Measurements from ENCODE around the gene PEDS1.
"Not testable (repeated sequence)": the region's sequence is repeated elsewhere in the genome, so short reads cannot be mapped to it uniquely, and the experiment has no call there.

Gene PEDS1

DNA sequence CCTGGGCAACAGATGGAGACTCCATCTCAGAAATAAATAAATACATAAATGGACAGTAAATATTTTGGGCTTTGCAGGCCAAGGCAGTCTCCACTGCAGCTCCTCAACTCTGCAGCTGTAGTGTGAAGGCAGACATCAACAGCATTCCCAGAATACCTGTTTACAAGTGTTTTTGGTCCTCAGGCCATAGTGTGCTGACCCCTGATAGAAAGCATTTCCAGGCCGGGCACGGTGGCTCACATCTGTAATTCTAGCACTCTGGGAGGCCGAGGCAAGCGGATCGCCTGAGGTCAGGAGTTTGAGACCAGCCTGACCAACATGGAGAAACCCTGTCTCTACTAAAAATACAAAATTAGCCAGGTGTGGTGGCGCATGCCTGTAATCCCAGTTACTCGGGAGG, 18.4 kb downstream of the PEDS1 start:
- DNase-seq (ENCODE audit: low read depth in 2 of 2) = not testable (repeated sequence)

GRCh38 chr20:50133474-50134217, 19.9 kb downstream of the PEDS1 start:
- DNase-seq (ENCODE audit: low read depth in 2 of 2) = no peak

DNA sequence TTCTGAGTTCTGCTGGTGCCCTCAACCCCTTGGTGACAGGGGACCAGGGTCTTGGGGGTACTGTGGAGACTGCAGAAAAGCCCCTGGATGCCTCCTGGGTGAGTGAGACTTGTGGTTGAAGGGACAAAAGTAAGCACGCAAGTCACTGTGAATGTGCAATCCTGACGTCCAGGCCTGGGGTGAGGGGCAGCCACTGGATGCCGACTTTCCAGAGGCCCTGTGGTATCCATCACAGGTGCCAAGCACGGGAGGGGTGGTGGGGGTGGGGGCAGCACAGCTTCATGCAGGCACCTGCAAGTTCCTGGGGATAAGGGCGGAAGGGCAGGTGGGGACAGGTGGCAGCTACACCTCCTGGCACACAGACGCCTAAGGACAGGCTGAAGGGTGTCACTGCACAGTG, 20.5 kb downstream of the PEDS1 start:
- DNase-seq (ENCODE audit: low read depth in 2 of 2) = no peak

GRCh38 chr20:50130995-50131394, 22.5 kb downstream of the PEDS1 start:
- no peak for DNase-seq (ENCODE audit: low read depth in 2 of 2)

DNA sequence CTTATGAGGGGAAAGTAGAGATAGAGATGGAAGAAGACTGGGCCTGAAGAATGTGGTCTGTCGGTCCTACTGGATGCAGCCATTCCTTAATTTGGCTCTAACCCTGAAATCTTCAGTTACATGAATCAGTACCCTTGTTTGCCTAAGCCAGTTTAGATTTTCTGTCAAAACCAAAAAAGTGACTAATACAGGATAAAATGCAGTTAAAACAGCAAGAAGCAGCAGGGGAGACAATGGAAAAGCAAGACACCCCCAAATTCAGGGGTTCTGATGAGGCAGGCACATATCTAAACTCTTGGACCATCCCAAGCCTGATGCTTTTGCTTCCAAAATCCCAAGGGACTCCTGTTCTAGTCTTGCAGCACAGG, 23.2 kb downstream of the PEDS1 start:
- no peak for DNase-seq (ENCODE audit: low read depth in 2 of 2)

DNA sequence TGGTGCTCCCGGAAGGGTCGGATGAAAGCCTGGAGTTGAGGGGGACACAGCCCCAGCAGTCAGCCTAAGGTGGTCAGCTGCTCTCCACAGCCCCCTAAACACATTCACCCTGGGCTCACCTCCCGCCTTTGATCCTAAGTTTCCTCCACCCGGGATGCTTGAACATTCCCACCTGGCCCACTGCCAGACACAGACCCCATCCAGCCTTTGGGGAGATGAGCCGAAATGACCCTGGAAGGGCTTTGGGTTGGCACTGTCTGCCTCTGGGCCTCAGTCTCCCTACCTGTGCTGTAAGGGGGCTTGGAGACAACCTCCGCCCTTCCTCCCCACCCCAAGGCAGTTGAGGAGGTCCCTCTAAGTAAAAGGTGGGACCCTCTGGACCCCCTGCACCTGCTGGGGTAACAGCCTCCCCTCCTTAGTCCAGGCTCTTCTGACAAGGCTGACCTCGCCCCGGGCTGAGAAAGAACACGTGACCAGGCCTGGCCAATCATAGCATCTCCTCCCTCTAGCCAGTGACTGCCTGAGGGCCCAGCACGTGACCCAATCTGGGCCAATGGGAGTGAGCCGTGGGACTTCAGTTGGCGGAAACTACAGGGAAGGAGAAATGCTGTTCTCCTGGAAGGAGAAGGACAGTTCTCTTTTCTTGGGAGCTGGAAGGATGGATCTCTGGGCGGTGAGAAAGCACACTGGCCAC, 23.7 kb downstream of the PEDS1 start:
- no peak for DNase-seq (ENCODE audit: low read depth in 2 of 2)

DNA sequence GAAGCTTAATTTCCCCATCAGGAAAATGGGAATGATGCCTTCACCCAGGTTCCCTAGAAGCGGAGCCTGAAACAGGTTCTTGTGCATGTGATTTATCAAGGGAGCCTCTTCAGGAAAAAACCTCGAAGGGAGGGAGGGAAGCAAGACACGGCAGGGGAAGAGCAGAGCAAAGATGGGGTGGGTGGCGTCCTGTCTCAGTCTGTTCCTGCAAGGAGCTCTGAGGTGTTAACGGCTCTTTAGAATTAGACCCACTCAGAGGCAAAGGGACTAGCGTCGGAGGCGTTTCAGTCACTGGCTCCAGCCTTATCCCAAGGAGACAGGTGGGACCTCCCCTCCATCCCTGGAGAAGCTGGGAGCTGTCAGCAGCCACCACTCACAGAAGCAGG, 25.0 kb downstream of the PEDS1 start:
- no peak for DNase-seq (ENCODE audit: low read depth in 2 of 2)

DNA sequence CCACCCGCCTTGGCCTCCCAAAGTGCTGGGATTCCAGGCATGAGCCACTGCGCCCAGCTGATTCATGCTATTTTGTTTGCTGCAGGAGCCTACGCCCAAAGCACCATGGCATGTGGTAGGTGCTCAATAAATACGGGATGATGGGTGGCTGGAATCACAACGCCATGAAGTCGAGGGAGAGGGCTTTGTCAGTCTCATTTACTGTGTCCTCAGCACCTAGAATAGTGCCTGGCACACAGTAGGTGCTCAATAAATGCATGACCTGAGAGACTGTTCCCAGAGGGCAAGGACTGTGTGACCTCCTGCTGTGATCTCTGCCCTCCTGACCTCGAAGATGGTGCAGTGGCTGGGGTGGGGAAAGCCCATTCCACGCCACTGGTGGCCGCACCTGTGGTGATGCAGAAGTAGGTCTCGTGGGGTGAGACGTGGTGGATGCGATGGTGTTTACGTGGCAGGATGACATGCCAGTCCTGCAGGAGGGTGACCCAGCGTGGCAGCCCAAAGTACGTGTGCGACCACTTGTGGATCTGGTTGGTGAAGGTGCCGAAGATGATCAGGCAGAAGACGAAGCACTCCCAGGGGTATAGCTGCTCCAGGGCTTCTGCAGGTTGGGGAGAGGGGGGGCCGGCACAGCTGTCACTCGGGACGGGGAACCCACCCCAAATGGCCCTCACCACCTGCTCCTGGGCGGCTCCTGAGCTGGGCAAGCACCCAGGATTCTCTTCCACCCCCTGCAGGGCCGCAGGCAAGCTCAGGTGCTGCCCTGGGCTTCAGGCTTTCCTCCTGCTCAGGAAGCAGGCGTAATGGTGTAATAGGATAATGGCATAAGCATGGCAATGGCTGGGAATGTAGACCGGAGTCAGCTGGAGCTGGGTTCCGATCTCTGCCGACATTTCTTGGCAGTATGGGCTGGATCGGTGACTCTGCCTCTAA, 25.7 kb downstream of the PEDS1 start:
- no peak for DNase-seq (ENCODE audit: low read depth in 2 of 2)

DNA sequence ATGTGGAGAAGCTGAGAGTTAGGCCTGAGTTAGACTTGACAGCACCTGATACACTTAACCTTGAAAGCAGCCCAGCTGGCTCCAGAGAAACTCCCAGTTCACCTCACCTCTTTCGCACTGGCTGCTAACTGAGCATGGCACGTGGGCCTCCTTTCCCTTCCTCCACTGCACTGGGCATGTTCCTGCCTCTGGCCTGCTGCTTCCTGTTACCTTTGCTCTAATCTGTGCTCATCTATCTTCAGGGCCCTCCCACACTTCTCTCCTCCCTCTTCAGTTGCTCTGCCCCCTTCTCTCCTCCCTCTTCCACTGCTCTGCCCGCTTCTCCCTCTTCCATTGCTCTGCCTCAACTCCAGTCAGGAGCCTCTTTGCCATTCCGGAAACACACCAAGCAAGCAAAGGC, 26.9 kb downstream of the PEDS1 start:
- no peak for DNase-seq (ENCODE audit: low read depth in 2 of 2)

DNA sequence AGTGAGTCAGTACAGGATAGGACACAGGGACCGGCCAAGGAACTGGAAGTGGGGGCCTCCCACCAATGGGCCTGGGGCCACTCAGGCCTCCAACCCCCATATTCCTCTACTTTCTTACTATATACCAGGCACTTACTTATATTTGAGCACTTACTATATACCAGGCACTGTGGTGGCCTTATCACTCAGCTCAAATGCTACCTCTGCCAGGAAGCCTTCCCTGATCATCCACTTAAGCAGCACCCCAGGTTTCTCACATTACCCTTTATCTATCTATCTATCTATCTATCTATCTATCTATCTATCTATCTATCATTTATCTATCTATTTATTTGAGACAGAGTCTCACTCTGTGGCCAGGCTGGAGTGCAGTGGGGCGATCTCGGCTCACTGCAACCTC, 28.2 kb downstream of the PEDS1 start:
- no peak for DNase-seq (ENCODE audit: low read depth in 2 of 2)

GRCh38 chr20:50124496-50124895, 29.0 kb downstream of the PEDS1 start:
- DNase-seq (ENCODE audit: low read depth in 2 of 2) = no peak

DNA sequence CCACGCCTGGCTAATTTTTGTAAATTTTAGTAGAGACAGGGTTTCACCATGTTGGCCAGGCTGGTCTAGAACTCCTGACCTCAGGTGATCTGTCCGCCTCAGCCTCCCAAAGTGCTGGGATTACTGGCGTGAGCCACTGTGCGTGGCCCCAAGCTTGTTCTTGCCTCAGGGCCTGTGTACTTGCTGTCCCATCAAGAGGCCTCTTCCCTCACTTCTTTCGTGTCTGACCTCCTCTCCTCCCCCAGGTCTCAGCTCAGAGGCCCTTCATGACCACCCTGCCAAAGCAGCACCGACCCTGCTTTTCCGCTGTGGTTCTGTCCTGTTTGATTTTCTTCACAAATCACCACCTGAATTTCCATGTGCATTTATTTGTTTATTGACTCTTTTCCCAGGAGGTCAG, 30.1 kb downstream of the PEDS1 start:
- DNase-seq (ENCODE audit: low read depth in 2 of 2) = no peak

DNA sequence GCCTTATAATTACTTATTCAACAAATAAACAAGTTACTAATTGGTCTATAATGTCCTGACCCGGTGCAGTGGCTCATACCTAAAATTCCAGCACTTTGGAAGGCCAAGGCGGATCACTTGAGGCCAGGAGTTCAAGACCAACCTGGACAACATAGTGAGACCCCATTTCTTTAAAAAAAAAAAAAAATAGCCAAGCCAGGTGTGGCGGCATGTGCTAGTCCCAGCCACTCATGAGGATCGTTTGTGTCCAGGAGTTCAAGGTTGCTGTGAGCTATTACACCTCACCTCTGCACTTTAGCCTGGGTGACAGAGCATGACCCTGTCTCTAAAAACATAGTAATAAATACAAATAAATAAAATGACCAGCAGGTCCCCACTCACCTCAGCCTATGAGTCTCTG, 30.8 kb downstream of the PEDS1 start:
- no peak for DNase-seq (ENCODE audit: low read depth in 2 of 2)

GRCh38 chr20:50121858-50122271, 31.7 kb downstream of the PEDS1 start:
- no peak for DNase-seq (ENCODE audit: low read depth in 2 of 2)

- peak; percentile 29 to 43 for DNase-seq (ENCODE audit: low read depth in 2 of 2)
Measured at GRCh38 chr20:50120935-50121693, 32.4 kb downstream of the PEDS1 start.

DNA sequence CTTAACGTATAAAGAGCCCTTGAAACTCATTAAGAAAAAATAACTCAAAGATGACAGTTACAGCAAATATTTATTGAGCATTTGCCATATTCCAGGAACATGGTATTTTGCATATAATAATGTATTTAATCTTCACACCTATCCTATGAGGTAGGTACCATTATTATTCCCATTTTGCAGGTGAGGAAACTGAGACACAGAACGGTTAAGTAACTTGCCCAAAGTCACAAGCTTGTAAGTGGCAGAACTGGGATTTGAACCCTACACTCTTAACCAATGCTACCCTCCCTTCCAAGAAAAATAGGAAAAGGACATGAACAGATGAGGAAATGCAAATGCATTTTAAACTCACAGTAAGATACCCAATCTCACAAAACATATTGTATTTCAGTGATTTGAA, 35.3 kb downstream of the PEDS1 start:
- DNase-seq (ENCODE audit: low read depth in 2 of 2) = no peak

GRCh38 chr20:50116368-50116999, 37.0 kb downstream of the PEDS1 start:
- no peak for DNase-seq (ENCODE audit: low read depth in 2 of 2)

DNA sequence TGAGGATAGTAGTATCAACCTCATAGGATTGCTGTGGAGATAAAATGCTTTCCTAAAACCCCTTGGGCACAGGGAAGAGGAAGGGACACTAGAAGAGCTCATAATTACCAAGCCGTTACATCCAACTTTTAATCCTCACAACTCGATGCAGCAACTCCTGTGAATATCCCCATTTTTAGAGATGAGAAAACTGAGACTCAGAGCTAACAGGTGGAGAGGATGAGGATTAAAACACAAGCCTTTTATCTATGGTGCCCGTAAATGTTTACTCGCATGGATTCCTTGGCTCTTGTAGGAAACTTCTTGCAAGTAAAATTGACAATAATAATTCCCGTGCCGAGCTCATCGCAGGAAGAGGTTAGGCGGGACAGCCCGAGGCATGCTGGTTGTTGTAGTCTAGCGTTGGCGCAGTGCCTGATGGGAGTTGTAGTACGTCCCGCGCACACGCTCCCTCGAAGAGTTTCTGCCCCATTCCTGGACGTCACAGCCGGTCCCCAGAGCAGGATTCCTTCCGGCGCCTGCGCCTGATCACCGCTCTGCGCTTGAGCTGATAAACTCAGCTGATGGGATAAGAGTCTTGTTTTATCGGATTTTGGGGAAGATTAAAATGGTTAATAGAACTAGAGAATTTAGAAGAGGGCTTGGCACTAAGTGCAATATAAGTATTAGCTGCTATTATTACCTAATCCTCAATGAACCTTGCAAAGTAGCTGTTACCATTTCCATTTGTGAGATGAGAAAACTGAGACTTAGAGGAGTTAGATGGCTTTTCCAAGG, 37.7 kb downstream of the PEDS1 start:
- peak; percentile 83 to 84 for DNase-seq (ENCODE audit: low read depth in 2 of 2)

DNA sequence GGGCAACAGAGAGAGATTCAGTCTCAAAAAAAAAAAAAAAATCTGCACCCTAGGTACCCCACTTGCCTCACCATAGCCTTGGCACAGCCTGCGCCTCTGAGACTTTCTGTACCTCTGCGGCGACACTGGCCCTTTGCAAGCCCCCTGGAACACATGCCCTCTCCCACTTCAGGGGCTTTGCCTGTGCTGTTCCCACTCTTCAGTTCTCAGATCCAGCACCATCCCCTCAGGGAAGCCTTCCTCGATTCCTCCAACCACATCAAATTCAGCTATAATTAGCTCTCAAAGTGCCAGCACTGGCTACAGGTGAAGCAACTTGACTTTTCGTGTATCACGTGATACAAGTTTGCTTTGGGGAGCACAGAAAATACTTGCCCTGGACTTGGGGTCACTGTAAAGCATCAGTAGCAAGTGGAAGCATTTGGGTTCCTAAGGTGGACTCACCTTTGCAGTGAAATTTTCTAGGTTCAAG, 38.4 kb downstream of the PEDS1 start:
- DNase-seq (ENCODE audit: low read depth in 2 of 2) = no peak

Measured in stimulated activated CD8-positive, alpha-beta memory T cell treated with anti-CD3 and anti-CD28 coated beads, Interleukin-7, amount 100 ng/mL, for 4 hours (primary cell).